ENCODE measurements around the gene EVPL. TPM values are rescaled to one million over a fixed set of nuclear protein-coding genes. Genes with fewer than 3 reads are reported as not detected.

The EVPL gene
- total RNA-seq, 2 donors from 2014 or later: 4.9 to 13.0 TPM

- Histone ChIP-seq H3K27me3 (no peaks in the 10 kb centered on the region), H3K9me3 (no peaks in the 10 kb centered on the region), H3K4me3 (no peak overlapping the region), H3K36me3 (replicated peaks in 1 of 2; ENCODE audit: insufficient read depth in 1 of 2, low read depth in 2 of 2) (peaks cover 29 to 32% of the 10 kb centered on the region in 2 donors), H3K4me1 (peaks cover 10% of the 10 kb centered on the region), H3K27ac (peak overlapping the region in 2 of 4 donors; percentile 30 to 33)
- no peak for DNase-seq
- peak; percentile 38 for ATAC-seq
- WGBS, 2 donors: 66 to 81% methylated on average over 11 of the region's 11 CpGs
- intact Hi-C loops (cut with DNase I): no loop called here
- TF ChIP-seq POLR2A (IDR thresholded peaks at IDR 0.05): no peak
- no peak for TF ChIP-seq CTCF (IDR thresholded peaks at IDR 0.05)
Observed at GRCh38 chr17:76050538-76051467, 23.7 kb upstream of the EVPL start.

- Histone ChIP-seq H3K9me3 (no peaks in the 10 kb centered on the region), H3K4me1 (peaks cover 10% of the 10 kb centered on the region), H3K27me3 (no peaks in the 10 kb centered on the region), H3K4me3 (no peak overlapping the region), H3K27ac (peak overlapping the region in 2 of 4 donors; percentile 30 to 33), H3K36me3 (replicated peaks in 1 of 2; ENCODE audit: insufficient read depth in 1 of 2, low read depth in 2 of 2) (peaks cover 34 to 37% of the 10 kb centered on the region in 2 donors)
- no peak for ATAC-seq
- TF ChIP-seq POLR2A (IDR thresholded peaks at IDR 0.05) (no peak), CTCF (IDR thresholded peaks at IDR 0.05) (no peak)
- no peak for DNase-seq
- intact Hi-C loops (cut with DNase I): no loop called here
- WGBS, 2 donors: 79 to 93% methylated on average over 13 to 15 of the region's 15 CpGs
Observed at GRCh38 chr17:76049836-76050537, 22.9 kb upstream of the EVPL start.

GRCh38 chr17:76049239-76049638 is 22.1 kb upstream of the EVPL start:
- intact Hi-C loops (cut with DNase I): no loop called here
- no peaks in the 10 kb centered on the region for H3K27me3 ChIP-seq
- H3K4me1 ChIP-seq: peaks cover 10% of the 10 kb centered on the region
- H3K27ac ChIP-seq: no peak overlapping the region
- H3K9me3 ChIP-seq: no peaks in the 10 kb centered on the region
- TF ChIP-seq CTCF (IDR thresholded peaks at IDR 0.05) (no peak), POLR2A (IDR thresholded peaks at IDR 0.05) (no peak)
- peaks cover 41 to 42% of the 10 kb centered on the region in 2 donors for H3K36me3 ChIP-seq (replicated peaks in 1 of 2; ENCODE audit: insufficient read depth in 1 of 2, low read depth in 2 of 2)
- no peak for DNase-seq
- no peak overlapping the region for H3K4me3 ChIP-seq
- 89 to 91% methylated on average over 3 of the region's 3 CpGs for WGBS, 2 donors
- ATAC-seq: no peak

- intact Hi-C loops (cut with DNase I): no loop called here
- Histone ChIP-seq H3K4me3 (no peak overlapping the region), H3K27ac (no peak overlapping the region), H3K27me3 (no peaks in the 10 kb centered on the region), H3K36me3 (replicated peaks in 1 of 2; ENCODE audit: insufficient read depth in 1 of 2, low read depth in 2 of 2) (peaks cover 46 to 47% of the 10 kb centered on the region in 2 donors), H3K9me3 (no peaks in the 10 kb centered on the region), H3K4me1 (peaks cover 6% of the 10 kb centered on the region)
- WGBS, 2 donors: 79 to 88% methylated on average over 9 of the region's 9 CpGs
- DNase-seq (no peak), ATAC-seq (no peak)
- TF ChIP-seq POLR2A (IDR thresholded peaks at IDR 0.05): no peak
- TF ChIP-seq CTCF (IDR thresholded peaks at IDR 0.05): no peak
Observed at GRCh38 chr17:76048711-76049110, 21.6 kb upstream of the EVPL start.
